Measurements from ENCODE around the gene CELF5.

DNA sequence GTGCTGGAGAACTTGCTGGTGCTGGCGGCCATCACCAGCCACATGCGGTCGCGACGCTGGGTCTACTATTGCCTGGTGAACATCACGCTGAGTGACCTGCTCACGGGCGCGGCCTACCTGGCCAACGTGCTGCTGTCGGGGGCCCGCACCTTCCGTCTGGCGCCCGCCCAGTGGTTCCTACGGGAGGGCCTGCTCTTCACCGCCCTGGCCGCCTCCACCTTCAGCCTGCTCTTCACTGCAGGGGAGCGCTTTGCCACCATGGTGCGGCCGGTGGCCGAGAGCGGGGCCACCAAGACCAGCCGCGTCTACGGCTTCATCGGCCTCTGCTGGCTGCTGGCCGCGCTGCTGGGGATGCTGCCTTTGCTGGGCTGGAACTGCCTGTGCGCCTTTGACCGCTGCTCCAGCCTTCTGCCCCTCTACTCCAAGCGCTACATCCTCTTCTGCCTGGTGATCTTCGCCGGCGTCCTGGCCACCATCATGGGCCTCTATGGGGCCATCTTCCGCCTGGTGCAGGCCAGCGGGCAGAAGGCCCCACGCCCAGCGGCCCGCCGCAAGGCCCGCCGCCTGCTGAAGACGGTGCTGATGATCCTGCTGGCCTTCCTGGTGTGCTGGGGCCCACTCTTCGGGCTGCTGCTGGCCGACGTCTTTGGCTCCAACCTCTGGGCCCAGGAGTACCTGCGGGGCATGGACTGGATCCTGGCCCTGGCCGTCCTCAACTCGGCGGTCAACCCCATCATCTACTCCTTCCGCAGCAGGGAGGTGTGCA is 45.3 kb upstream of the CELF5 start:
- TF ChIP-seq, protein P1, sequence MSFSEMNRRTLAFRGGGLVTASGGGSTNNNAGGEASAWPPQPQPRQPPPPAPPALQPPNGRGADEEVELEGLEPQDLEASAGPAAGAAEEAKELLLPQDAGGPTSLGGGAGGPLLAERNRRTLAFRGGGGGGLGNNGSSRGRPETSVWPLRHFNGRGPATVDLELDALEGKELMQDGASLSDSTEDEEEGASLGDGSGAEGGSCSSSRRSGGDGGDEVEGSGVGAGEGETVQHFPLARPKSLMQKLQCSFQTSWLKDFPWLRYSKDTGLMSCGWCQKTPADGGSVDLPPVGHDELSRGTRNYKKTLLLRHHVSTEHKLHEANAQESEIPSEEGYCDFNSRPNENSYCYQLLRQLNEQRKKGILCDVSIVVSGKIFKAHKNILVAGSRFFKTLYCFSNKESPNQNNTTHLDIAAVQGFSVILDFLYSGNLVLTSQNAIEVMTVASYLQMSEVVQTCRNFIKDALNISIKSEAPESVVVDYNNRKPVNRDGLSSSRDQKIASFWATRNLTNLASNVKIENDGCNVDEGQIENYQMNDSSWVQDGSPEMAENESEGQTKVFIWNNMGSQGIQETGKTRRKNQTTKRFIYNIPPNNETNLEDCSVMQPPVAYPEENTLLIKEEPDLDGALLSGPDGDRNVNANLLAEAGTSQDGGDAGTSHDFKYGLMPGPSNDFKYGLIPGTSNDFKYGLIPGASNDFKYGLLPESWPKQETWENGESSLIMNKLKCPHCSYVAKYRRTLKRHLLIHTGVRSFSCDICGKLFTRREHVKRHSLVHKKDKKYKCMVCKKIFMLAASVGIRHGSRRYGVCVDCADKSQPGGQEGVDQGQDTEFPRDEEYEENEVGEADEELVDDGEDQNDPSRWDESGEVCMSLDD (tag by site-specific recombination; IDR thresholded peaks at IDR 0.05), result no peak
- TF ChIP-seq CTCF (tag by site-specific recombination; IDR thresholded peaks at IDR 0.05) (no peak), ZNF639 (tag by site-specific recombination; IDR thresholded peaks at IDR 0.05) (no peak), PRDM1 (tag by site-specific recombination; IDR thresholded peaks at IDR 0.05) (no peak)
- TF ChIP-seq, protein P2, sequence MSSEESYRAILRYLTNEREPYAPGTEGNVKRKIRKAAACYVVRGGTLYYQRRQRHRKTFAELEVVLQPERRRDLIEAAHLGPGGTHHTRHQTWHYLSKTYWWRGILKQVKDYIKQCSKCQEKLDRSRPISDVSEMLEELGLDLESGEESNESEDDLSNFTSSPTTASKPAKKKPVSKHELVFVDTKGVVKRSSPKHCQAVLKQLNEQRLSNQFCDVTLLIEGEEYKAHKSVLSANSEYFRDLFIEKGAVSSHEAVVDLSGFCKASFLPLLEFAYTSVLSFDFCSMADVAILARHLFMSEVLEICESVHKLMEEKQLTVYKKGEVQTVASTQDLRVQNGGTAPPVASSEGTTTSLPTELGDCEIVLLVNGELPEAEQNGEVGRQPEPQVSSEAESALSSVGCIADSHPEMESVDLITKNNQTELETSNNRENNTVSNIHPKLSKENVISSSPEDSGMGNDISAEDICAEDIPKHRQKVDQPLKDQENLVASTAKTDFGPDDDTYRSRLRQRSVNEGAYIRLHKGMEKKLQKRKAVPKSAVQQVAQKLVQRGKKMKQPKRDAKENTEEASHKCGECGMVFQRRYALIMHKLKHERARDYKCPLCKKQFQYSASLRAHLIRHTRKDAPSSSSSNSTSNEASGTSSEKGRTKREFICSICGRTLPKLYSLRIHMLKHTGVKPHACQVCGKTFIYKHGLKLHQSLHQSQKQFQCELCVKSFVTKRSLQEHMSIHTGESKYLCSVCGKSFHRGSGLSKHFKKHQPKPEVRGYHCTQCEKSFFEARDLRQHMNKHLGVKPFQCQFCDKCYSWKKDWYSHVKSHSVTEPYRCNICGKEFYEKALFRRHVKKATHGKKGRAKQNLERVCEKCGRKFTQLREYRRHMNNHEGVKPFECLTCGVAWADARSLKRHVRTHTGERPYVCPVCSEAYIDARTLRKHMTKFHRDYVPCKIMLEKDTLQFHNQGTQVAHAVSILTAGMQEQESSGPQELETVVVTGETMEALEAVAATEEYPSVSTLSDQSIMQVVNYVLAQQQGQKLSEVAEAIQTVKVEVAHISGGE (tag by site-specific recombination; conservative IDR thresholded peaks at IDR 0.05; ENCODE audit: low read depth), result no peak
